Ureter (tissue), 1 donor: ENCODE measurements around the gene CETP. TPM values are rescaled to one million over a fixed set of nuclear protein-coding genes. Genes with fewer than 3 reads are reported as not detected.
"Not testable (repeated sequence)": the region's sequence is repeated elsewhere in the genome, so short reads cannot be mapped to it uniquely, and the experiment has no call there.

Experiments
- DNase-seq: peaks from one replicate; pipeline ENCODE4 v3.0.0-alpha.2; 2020; ENCODE audit warnings: low spot score
- total RNA-seq: library from RNA; stranded (reverse); gene quantifications from one replicate; pipeline ENCODE4 v1.2.4, GENCODE V29; 2023
- donor health status: DM: yes; HTN: yes; CAD: no.

CETP gene
- total RNA-seq, 1 donor from 2014 or later = 0.42 TPM

DNA sequence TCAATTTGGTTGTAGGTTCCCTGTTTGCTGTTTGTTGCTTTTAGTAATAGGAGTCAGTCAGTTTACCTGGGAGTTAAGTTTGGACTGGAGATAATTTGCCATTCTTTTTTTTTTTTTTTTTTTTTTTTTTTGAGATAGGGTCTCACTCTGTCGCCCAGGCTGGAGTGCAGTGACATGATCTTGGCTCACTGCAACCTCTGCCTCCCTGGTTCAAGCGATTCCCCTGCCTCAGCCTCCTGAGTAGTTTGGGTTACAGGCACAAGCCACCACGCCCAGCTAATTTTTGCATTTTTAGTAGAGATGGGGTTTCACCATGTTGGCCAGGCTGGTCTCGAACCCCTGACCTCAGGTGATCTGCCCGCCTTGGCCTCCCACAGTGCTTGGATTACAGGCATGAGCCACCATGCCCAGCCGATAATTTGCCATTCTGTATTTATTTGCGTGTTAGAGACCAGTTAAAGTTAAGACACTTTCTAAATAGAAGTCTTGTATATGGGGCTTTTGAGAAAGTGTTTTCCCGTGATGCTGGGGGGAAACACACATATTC lies 27.1 kb upstream of the CETP start:
- not testable (repeated sequence) for DNase-seq

DNA sequence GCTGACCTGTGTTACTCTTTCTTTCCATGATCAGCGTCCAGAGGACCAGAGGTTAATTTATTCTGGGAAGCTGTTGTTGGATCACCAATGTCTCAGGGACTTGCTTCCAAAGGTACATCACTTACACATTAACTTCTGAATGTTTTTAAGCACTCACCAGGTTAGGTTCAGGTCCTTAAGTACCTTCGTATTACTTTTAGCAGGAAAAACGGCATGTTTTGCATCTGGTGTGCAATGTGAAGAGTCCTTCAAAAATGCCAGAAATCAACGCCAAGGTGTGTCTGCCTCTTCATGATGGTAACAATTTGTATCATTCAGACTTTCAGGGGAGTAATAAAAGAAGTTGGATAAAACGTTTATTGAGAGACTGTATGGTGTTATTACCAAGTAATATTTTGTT lies 26.5 kb upstream of the CETP start:
- no peak for DNase-seq

DNA sequence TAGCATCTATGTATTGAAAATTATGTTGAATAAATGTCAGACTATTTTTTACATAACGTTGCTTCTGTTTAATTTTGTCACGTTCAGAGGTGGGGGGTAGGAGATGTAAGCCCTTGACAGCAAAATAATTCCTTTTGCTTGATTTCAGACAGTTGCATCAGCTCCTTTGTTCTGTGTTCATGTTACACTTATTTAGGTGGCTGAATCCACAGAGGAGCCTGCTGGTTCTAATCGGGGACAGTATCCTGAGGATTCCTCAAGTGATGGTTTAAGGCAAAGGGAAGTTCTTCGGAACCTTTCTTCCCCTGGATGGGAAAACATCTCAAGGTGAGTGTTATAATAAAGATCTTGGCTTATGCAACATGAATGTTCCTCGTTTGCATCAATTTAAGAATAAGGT lies 25.3 kb upstream of the CETP start:
- DNase-seq = no peak

DNA sequence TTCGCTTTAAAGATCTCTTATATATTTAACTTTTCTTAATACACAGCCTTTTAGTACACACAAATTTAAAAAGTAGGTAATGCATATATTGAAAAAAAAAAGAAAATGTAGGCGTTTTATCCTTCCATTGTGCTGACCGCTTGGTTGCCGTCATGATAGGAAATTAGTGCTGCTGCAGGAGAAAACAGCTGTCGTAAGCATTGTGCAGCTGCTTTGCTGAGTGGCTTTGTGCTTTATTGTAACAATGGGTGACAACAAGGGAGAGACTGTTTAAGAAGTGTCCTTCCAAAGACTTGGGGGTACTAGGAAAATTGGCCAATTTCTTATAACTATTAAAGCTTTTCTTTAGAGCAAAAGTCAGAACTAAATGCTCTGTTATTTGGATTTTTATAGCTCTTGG lies 24.8 kb upstream of the CETP start:
- no peak for DNase-seq

DNA sequence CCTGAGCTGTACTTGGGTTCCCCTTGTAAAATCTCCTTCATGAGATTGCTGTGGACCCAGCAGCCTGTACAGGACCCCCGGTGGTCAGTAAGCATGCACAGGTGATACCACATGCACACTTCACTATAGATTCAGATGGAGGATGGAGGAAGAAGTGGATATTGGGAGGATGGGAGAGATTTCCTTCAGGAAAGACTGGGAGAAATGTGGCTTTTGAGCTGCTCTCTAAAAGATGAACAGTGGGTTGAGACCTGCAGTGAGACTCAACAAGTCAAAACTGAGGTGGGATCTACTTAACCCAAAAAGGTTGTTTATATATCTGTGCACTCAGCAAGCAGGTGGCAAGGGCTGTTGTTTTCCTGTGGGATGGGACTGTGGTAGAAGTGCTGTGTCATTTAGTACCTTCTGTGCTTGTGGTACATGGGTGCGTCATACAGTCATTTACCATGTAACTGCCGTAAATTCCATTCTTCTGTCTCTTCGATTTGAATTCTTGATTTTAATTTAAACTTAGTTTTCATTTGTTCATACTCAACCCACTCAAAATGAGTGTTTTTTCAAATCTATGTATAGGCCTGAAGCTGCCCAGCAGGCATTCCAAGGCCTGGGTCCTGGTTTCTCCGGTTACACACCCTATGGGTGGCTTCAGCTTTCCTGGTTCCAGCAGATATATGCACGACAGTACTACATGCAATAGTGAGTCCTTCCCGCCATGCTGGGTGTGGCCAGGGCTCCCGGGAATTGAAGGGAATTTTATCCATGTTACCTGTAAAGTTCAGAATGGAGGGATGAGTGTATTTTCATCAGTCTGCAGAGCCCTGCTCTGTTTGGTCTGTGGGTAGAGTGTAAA lies 22.9 kb upstream of the CETP start:
- DNase-seq = no peak

DNA sequence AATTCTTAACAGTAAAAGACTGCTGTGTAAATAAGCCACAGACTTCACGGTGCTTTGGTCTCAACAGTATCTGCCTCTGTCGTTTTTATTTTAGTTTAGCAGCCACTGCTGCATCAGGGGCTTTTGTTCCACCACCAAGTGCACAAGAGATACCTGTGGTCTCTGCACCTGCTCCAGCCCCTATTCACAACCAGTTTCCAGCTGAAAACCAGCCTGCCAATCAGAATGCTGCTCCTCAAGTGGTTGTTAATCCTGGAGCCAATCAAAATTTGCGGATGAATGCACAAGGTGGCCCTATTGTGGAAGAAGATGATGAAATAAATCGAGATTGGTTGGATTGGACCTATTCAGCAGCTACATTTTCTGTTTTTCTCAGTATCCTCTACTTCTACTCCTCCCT lies 21.9 kb upstream of the CETP start:
- DNase-seq = no peak

DNA sequence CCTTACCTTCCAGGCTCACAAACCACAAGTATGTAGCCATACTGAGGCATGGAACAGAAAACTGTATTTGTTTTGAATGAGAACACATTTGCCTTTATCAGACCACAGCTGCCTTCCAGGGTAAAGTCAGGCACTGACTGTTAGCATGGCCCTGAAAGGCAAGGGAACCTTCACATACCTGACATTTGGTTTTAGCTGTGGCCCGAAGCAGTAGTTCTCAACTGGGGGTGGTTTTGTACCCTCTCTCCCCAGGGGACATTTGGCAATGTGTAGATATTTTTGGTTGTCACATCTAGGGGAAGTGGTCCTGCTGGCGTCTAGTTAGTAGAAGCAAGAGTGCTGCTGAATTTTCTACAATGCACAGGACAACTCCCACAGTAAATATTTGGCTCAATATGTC lies 20.7 kb upstream of the CETP start:
- no peak for DNase-seq

DNA sequence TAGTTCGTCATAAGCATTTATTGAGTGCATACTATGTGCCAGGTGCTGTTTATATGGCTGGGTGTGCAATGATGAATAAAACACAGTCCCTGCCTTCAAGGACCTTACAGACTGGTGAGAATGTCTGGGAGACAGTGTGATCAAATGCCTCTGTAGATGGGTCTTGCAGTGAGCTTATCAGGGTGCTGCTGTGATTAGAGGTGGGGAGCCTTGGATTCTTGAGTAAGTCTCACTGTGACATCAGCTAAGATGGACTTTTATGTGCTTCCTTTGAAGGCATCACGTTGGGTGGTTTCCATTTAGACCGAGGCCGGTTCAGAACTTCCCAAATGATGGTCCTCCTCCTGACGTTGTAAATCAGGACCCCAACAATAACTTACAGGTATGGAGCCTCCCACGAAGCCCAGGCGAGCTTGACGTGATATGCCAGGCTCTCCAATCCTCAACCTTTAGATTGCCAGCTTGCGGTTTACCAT lies 19.9 kb upstream of the CETP start:
- DNase-seq = no peak

DNA sequence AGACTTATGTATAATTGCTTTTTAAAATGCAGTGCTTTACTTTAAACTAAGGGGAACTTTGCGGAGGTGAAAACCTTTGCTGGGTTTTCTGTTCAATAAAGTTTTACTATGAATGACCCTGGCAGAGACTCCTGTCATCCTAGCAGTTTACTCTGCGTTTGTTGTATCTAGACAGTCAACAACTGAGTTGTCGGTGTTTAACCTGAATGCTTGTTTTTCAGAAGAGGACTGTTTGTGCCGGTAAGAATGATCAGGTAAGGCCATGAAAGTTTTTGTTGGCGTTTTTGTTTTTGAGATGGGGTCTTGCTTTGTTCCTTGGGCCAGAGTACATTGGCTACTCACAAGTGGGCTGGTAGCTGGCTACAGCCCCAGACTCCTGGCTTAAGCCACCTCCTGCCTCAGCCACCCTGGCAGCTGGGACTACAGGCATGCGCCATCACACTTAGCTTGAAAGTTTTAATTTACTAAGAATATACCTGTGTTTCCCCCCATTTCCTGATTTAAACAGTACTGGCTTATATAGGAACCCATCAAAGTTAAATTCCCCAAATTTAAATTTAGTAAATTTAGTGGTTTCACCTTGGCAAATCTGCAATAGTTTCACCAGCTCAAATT lies 17.9 kb upstream of the CETP start:
- no peak for DNase-seq

DNA sequence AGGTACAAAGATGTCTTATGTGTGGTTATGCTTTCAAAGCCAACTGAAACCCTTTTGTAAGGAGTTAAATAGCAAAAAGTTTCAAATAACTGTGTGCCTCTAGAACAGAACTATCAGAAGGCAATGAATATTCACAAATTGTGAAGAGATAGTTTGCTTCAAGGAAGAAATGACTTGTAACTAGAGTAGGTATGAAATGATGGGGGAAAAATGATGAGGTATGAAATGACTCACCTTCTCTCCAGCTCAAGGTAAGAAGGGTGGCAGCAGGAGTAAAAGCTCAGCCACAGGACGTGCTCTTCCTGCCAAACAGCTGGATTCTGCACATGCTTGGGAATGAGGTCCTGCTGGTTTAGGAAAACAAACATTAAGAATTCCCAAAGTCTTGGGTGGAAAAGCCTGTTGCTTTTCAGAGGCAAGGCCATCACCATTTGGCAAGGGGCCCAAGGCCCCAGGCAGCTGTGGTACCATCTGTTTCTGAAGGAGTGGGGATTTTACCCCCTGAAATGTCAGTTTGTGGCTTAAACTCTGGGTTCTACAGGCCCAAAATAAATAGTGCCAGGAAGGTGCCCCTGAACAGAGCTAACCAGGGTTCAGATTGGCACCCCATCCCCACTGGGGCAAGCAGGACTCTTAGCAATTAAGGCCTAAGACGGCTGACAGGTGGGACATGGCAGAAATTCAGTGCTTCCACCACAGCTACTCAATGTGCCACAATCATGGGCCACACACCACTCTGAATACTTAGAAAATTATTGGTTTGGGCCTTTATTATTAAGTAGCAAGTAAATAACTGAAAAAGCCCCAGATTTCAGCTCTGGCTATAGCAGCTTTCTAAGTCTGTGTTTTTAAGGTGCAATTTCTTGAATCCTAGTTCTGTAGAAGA lies 16.6 kb upstream of the CETP start:
- DNase-seq = no peak

DNA sequence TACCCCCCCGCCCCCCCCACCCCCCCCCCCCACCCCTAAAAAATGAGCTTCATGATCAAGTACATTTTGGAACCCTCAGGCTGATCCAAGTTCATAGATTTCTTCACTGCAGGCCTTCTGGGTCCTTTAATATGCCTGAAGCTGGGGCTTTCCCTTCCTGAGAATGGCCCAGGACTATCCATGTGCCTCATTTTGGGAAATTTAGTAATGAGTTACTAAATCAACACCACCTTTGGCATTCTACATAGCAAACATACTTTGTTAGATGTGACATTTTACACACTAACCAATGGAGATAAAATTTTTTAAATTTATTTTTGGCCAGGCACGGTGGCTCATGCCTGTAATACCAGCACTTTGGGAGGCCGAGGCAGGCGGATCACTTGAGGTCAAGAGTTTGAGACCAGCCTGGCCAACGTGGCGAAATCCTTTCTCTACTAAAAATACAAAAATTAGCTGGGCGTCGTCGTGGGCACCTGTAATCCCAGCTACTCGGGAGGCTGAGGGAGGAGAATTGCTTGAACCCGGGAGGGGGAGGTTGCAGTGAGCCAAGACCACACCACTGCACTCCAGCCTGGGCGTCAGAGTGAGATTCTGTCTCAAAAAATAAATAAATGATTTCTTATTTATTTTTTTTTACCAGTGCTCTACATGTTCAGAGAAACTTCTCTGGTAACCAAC lies 15.8 kb upstream of the CETP start:
- DNase-seq = no peak

DNA sequence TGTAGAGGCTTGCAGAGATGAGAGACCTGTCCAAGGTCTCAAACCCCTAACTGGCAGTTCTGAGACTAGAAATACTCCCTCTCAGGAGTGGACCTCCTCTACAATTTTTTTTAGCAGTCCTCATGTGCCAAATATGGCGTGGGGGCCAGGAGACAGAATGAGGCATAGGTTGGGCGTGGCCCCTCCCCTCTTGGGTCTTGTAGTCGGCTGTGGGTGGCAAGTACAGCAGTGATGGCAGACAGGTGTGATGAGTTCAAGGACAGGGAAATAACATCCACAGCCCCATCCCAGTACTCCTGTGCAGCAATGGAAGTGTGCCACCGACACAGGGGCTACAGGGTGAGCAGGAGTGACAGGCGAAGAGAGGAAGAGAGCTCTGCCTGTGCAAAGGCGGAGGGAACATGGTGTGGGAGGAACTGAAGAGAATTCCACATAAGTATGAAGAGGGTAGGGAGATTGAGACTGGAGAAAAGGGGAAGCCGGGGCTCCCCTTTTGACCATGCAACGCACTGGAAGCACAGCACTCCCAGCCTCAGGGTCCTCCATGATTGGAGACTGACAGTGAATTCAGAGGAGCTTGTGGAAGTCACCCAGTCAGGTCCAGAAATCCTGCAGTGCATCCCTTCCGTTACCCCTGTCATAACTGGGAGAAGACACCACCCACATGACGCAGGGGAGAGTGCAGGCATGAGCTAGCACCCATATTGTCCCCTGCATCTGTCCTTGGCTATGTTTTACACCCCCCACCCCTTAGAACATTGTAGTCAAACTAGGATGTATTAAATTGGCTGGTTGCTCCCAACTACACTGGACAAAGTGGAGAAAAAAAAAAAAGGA lies 14.8 kb upstream of the CETP start:
- no peak for DNase-seq

DNA sequence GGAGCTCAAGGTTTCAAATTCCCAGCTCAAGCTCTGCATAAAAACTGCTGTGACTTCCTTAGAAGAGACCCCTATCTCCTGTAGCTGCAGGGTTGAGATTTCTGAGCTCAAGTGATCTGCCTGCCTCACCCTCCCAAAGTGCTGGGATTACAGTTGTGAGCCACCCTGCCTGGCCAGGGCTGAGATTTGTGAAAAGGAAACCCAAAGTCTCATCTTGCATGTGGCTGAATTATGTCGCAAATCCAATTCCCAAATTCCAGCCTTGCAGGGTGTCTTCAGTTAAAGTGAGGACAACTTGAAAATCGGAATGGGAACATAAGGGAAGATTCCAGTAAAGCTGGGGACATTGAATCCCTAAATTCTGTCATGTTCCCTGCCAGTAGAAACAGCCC lies 14.2 kb upstream of the CETP start:
- DNase-seq = no peak

DNA sequence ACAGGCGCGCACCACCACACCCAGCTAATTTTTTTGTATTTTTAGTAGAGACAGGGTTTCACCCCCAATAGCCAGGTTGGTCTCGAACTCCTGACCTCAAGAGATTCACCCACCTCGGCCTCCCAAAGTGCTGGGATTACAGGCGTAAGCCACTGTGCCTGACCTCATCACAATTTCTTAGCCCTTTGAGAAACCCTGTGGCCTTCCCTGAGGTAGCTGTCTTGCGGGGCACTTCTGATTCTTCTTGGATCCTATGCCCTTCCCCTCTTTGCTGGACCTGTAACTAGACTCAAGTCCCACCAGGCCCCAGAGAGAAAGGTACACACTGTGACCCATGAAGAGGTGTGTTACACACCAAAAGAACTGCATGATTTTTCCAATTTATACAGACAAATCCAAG lies 13.5 kb upstream of the CETP start:
- DNase-seq = no peak

DNA sequence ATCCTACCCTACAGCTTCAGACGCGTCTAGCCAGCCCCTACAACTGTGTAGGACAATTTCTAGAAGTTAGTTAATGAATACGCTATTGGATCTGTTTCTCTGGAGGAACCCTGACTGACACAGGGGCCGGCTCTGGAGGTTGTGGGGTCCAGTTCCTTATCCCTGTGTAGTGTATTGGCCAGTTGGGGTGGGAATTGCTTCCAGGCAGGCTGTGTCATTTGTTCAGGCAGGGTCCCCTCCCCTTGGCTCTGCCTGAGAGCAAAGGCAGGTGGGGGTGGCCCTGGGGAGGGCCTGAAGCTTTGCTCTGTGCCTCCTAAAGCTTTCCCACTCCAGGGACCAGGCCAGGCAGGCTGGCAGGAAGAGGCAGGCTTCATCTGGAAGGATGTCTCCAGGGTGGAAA lies 11.7 kb upstream of the CETP start:
- DNase-seq = no peak

DNA sequence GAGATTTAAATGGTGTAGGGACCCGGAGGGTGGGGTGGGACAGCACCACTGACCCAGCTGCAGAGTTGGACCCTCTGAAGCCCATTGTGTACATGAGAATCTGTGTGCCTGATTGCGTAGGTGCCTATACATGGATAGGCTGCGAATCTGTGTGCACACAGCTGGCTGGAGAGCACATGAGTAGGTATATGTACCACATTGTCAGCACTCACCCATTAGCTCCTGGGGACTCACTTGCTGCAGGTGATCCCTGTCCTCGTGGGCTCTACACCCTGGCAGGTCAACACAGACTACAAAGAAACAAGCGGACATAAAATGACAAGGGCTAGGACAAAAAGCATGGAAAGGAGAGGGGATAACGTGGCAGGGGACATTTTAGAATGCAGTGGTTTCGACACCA lies 11.3 kb upstream of the CETP start:
- no peak for DNase-seq

DNA sequence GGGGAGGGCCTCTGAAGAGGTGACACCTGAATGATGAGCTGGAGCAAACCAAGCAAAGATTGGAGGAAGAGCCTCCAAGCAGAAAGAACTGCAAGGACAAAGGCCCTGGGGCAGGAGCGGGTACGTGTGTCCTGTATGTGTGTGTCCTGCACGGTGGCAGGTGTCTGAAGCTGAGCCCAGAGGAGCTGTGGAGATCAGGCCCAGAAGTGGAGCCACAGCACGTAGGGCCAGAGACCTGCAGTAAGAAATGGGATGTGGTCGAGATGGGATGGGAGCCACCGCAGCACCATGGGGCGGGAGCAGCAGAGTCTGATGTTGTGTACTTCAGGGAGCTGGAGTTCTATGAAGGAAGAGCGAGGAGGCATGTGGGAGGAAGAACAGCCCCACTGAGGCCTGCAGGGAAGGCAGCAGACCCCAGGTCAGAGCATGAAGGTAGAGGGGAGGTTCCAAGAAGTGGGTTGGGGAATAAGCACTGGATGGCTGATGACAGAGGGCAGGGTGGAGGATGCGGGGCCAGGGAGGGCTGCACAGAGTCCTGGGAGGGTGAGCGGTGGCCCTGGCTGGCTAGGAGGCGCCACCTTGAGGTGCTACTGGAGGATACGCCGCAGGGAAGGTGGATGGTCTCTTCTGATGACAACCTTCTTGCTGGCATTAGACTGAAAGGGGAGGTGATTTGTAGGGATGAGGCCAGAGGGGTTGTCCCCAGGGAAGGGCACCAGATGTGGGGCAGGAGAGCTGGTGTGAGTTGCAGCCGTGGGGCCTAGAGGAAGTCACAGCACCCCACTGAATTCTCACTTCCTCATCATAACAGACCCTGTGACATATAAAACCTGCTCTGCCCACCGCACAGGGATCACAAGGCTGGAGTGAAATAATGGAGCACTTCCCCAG lies 10.6 kb upstream of the CETP start:
- DNase-seq = no peak

DNA sequence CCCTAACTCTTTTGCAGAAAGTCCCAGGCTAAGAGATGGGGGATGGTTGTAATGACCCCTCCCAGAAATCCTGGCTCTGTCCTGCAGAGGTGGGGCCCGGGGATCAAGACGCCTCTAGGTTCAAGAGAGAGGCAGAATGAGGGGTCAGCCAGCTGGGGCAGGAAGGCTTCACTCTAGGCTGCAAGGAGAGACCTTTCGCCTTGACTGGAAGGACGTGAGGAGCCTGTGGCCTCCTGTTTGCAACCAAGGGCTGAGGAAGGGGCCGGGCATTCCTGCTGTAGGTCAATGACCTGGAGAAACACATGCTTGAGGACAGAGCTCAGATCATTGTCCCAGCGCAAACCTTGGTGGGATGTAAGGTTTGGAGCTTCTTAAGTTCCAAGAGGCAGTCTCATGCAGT lies 8.7 kb upstream of the CETP start:
- DNase-seq = no peak

DNA sequence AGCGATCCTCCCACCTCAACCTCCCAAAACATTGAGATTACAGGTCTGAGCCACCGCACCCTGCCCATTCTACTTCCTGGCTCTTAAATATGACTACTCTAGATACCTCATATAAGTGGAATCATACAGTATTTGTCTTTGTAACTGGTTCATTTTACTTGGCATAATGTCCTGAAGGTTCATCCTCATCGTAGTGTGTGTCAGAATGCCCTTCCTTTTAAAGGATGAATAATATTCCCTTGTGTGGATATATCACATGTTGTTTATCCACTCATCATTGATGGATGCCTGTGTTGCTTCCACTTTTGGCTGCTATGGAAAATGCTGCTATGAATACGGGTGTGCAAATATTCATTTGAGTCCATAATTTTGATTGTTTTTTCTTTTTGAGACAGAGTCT lies 5.7 kb upstream of the CETP start:
- no peak for DNase-seq

DNA sequence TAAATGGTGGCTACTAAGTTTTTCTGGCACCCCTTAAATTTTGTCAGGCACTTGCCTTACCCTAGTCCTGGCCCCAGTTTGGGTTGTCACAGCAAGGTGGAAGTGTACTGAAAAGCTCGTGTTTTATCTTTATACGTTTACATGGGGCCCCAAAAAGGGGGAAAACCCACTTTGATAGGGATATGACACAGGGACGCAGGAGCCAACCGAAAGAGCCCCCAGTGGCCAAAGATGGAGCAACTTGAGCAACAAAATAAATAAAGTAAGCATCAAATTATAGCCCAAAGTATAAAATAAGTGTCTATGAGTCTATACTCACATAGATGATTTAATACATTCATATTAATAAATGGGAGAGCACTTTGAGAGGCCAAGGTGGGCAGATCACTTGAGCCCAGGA lies 5.0 kb upstream of the CETP start:
- no peak for DNase-seq
